Dermis microvascular lymphatic vessel endothelial cell (primary cell): ENCODE results near the gene BRINP2. TPM values are rescaled to one million over a fixed set of nuclear protein-coding genes. Genes with fewer than 3 reads are reported as not detected.

Experiments used
- DNase-seq, 2 donors: peaks; one replicate each; pipeline versions ENCODE4 v3.0.0 to v3.0.0-alpha.2; 2010; ENCODE audit warnings: low read depth in 2 of 2
- total RNA-seq: library from RNA; depleted of rRNA; stranded (reverse); fragments of >200 nt; gene quantifications from 2 replicates; pipeline ENCODE4 v1.2.1, GENCODE V29; 2014

BRINP2 gene
- total RNA-seq = not detected in 2 replicates

- peak in 1 of 2 donors; percentile 20 for DNase-seq
Observed at GRCh38 chr1:177170756-177171535, at the start of gene BRINP2. Gene BRINP2 (plus strand): TSS chr1:177170958. CDS start chr1:177229877, 58,919 bp downstream.

- no peak for DNase-seq
Observed at GRCh38 chr1:177122461-177123251, 48.1 kb upstream of the BRINP2 start.

GRCh38 chr1:177124577-177125278 lies 46.0 kb upstream of the BRINP2 start:
- no peak for DNase-seq

GRCh38 chr1:177126267-177126666 lies 44.5 kb upstream of the BRINP2 start:
- DNase-seq = no peak

- DNase-seq = no peak
Observed at GRCh38 chr1:177128665-177129281, 42.0 kb upstream of the BRINP2 start.

- DNase-seq = no peak
Observed at GRCh38 chr1:177130451-177130945, 40.3 kb upstream of the BRINP2 start.

GRCh38 chr1:177131723-177132122 lies 39.0 kb upstream of the BRINP2 start:
- no peak for DNase-seq

GRCh38 chr1:177132141-177132540 lies 38.6 kb upstream of the BRINP2 start:
- no peak for DNase-seq

GRCh38 chr1:177133977-177134538 lies 36.7 kb upstream of the BRINP2 start:
- no peak for DNase-seq

- DNase-seq = no peak
Observed at GRCh38 chr1:177135250-177135649, 35.5 kb upstream of the BRINP2 start.

- no peak for DNase-seq
Observed at GRCh38 chr1:177137814-177138213, 32.9 kb upstream of the BRINP2 start.

- DNase-seq = no peak
Observed at GRCh38 chr1:177138347-177138746, 32.4 kb upstream of the BRINP2 start.

- no peak for DNase-seq
Observed at GRCh38 chr1:177142010-177142409, 28.7 kb upstream of the BRINP2 start.

GRCh38 chr1:177142791-177143271 lies 27.9 kb upstream of the BRINP2 start:
- no peak for DNase-seq

GRCh38 chr1:177145106-177146070 lies 25.4 kb upstream of the BRINP2 start:
- DNase-seq = no peak

- no peak for DNase-seq
Observed at GRCh38 chr1:177146499-177146898, 24.3 kb upstream of the BRINP2 start.

- DNase-seq = no peak
Observed at GRCh38 chr1:177162243-177162642, 8.5 kb upstream of the BRINP2 start.

- no peak for DNase-seq
Observed at GRCh38 chr1:177163844-177164379, 6.8 kb upstream of the BRINP2 start.

- DNase-seq = no peak
Observed at GRCh38 chr1:177164380-177165068, 6.2 kb upstream of the BRINP2 start, which contains the start of gene ASTN1. Gene ASTN1 (minus strand): TSS chr1:177164712. CDS start chr1:177164676, 36 bp downstream.
